ENCODE data around the gene PGLYRP2. TPM values are rescaled to one million over a fixed set of nuclear protein-coding genes. Genes with fewer than 3 reads are reported as not detected.

PGLYRP2 gene
- total and polyA plus RNA-seq, 9 of the 15 experiments (the other 6 are each of a cell fraction or from before 2014, with no cell fraction given): not detected

DNA sequence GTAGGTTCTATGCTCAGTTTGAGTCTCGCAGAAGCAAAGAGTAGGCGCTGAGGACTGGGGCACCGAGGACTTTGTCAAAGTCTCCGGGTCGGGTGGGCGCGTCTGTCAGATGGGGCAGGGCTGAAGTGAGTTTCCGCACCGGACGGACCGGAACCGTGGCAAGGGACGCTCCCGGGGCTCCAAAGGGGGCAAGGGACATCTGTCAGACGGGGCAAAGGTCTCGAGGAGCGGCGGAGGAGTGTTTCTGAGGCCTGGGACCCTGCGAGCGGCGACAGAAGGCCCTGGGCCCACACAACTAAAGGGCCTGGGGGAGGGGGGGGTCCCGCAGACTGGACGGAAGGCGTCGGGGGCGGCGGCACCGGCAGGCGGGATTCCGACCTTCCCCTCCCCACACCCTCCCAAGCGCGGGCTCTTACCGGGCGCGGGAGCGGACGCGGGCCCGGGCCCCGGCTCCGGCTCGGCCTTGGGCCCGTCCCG lies 47.2 kb downstream of the PGLYRP2 start (continued):
- TF ChIP-seq HIVEP1 (CRISPR knock-in tag; IDR thresholded peaks at IDR 0.05): no peak
- TF ChIP-seq GABPB1 (CRISPR knock-in tag; IDR thresholded peaks at IDR 0.05): no peak
- TF ChIP-seq SLC30A9 (CRISPR knock-in tag; IDR thresholded peaks at IDR 0.05): no peak
- peak in 1 of 2 experiments; percentile 32; a peak in 1 of 4 replicates for TF ChIP-seq HDAC1 (IDR thresholded peaks at IDR 0.05)
- TF ChIP-seq STAT5A (IDR thresholded peaks at IDR 0.05; ENCODE audit: borderline replicate concordance, low read length): no peak
- TF ChIP-seq SIN3A (IDR thresholded peaks at IDR 0.05; ENCODE audit: borderline replicate concordance in 2 of 2, control insufficient read depth in 1 of 2, low read depth in 2 of 2, low read length in 2 of 2): no peak
- TF ChIP-seq ZBTB8A (IDR thresholded peaks at IDR 0.05; ENCODE audit: partially characterized antibody): no peak
- peak; percentile 3 for TF ChIP-seq FIP1L1 (IDR thresholded peaks at IDR 0.05; ENCODE audit: low read depth, low read length, poor library complexity, severe bottlenecking)
- no peak for TF ChIP-seq SAFB2 (IDR thresholded peaks at IDR 0.05; ENCODE audit: borderline replicate concordance, low read depth, low read length, severe bottlenecking)
- TF ChIP-seq ZC3H11A (IDR thresholded peaks at IDR 0.05; ENCODE audit: low read depth, low read length): no peak
- no peak for TF ChIP-seq FOXM1 (IDR thresholded peaks at IDR 0.05; ENCODE audit: low read depth)
- 0 out of 2 replicates have a peak, but pooled peaks have one; percentile 31 for TF ChIP-seq FOXM1 (CRISPR knock-in tag; IDR thresholded peaks at IDR 0.05; ENCODE audit: low read depth)
- TF ChIP-seq, protein P1, sequence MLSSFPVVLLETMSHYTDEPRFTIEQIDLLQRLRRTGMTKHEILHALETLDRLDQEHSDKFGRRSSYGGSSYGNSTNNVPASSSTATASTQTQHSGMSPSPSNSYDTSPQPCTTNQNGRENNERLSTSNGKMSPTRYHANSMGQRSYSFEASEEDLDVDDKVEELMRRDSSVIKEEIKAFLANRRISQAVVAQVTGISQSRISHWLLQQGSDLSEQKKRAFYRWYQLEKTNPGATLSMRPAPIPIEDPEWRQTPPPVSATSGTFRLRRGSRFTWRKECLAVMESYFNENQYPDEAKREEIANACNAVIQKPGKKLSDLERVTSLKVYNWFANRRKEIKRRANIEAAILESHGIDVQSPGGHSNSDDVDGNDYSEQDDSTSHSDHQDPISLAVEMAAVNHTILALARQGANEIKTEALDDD (IDR thresholded peaks at IDR 0.05): no peak
- no peak for TF ChIP-seq CEBPB (tag; IDR thresholded peaks at IDR 0.05)
- TF ChIP-seq ZNF316 (IDR thresholded peaks at IDR 0.05): no peak
- no peak for TF ChIP-seq ZNF57 (CRISPR knock-in tag; IDR thresholded peaks at IDR 0.05)
- 0 out of 2 replicates have a peak, but pooled peaks have one; percentile 31 for TF ChIP-seq ZBTB1 (CRISPR knock-in tag; IDR thresholded peaks at IDR 0.05; ENCODE audit: borderline replicate concordance, low read depth)
- TF ChIP-seq, protein P2, sequence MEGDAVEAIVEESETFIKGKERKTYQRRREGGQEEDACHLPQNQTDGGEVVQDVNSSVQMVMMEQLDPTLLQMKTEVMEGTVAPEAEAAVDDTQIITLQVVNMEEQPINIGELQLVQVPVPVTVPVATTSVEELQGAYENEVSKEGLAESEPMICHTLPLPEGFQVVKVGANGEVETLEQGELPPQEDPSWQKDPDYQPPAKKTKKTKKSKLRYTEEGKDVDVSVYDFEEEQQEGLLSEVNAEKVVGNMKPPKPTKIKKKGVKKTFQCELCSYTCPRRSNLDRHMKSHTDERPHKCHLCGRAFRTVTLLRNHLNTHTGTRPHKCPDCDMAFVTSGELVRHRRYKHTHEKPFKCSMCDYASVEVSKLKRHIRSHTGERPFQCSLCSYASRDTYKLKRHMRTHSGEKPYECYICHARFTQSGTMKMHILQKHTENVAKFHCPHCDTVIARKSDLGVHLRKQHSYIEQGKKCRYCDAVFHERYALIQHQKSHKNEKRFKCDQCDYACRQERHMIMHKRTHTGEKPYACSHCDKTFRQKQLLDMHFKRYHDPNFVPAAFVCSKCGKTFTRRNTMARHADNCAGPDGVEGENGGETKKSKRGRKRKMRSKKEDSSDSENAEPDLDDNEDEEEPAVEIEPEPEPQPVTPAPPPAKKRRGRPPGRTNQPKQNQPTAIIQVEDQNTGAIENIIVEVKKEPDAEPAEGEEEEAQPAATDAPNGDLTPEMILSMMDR (IDR thresholded peaks at IDR 0.05 in 2 of 3, conservative IDR thresholded peaks at IDR 0.05 in 1 of 3; ENCODE audit: insufficient read depth in 2 of 3, low read depth in 1 of 3, low read length in 3 of 3): no peak
- TF ChIP-seq, protein P3, sequence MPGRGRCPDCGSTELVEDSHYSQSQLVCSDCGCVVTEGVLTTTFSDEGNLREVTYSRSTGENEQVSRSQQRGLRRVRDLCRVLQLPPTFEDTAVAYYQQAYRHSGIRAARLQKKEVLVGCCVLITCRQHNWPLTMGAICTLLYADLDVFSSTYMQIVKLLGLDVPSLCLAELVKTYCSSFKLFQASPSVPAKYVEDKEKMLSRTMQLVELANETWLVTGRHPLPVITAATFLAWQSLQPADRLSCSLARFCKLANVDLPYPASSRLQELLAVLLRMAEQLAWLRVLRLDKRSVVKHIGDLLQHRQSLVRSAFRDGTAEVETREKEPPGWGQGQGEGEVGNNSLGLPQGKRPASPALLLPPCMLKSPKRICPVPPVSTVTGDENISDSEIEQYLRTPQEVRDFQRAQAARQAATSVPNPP (IDR thresholded peaks at IDR 0.05; ENCODE audit: borderline replicate concordance, insufficient read depth, insufficient read length): no peak
- TF ChIP-seq ZBTB17 (CRISPR knock-in tag; IDR thresholded peaks at IDR 0.05): peak; percentile 79
- peak; percentile 3; the same call in 1 of the 2 replicates for TF ChIP-seq PHF8 (IDR thresholded peaks at IDR 0.05; ENCODE audit: borderline replicate concordance, low read length)
- TF ChIP-seq NR2F6 (CRISPR knock-in tag; IDR thresholded peaks at IDR 0.05): no peak
- TF ChIP-seq ZNF134 (CRISPR knock-in tag; conservative IDR thresholded peaks at IDR 0.05): no peak
- TF ChIP-seq, protein P4, sequence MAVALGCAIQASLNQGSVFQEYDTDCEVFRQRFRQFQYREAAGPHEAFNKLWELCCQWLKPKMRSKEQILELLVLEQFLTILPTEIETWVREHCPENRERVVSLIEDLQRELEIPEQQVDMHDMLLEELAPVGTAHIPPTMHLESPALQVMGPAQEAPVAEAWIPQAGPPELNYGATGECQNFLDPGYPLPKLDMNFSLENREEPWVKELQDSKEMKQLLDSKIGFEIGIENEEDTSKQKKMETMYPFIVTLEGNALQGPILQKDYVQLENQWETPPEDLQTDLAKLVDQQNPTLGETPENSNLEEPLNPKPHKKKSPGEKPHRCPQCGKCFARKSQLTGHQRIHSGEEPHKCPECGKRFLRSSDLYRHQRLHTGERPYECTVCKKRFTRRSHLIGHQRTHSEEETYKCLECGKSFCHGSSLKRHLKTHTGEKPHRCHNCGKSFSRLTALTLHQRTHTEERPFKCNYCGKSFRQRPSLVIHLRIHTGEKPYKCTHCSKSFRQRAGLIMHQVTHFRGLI (CRISPR knock-in tag; IDR thresholded peaks at IDR 0.05): no peak
- no peak for TF ChIP-seq NFRKB (IDR thresholded peaks at IDR 0.05; ENCODE audit: low read depth)
